SK-N-SH treated with all-trans-retinoic acid at 6 μM for 48 hours (cell line): Measurements from ENCODE around the gene AFAP1.

Experiments
- ATAC-seq: fragments of 200-7000 bp; cut with Tn5 transposase; 3 replicates; pipeline ENCODE4 v1.9.1; 2020; ENCODE audit warnings: mild to moderate bottlenecking, moderate library complexity
- ARNTL ChIP-seq: fragments of 450-650 bp; formaldehyde crosslinking; IDR thresholded peaks from 2 replicates; pipeline ENCODE4 v1.5.0; 2020; ENCODE audit warnings: low read depth, mild to moderate bottlenecking, moderate library complexity, borderline replicate concordance
- BACH2 ChIP-seq: fragments of 250-450 bp; sonication (Bioruptor Pico); IDR thresholded peaks from 2 replicates; pipeline ENCODE4 v1.9.0; 2021; ENCODE audit warnings: mild to moderate bottlenecking, borderline replicate concordance
- ESRRG ChIP-seq: fragments of 250-450 bp; sonication (Bioruptor Pico); IDR thresholded peaks from 2 replicates; pipeline ENCODE4 v1.6.1; 2021; ENCODE audit warnings: mild to moderate bottlenecking
- GLIS3 ChIP-seq: fragments of 250-450 bp; sonication (Bioruptor Pico); IDR thresholded peaks from 2 replicates; pipeline ENCODE4 v1.5.0; 2020; ENCODE audit warnings: mild to moderate bottlenecking, moderate library complexity
- ISL1 ChIP-seq: fragments of 250-450 bp; sonication (Bioruptor Pico); IDR thresholded peaks from 2 replicates; pipeline ENCODE4 v2.1.2; 2022; ENCODE audit warnings: mild to moderate bottlenecking, moderate library complexity
- RARB ChIP-seq: fragments of 250-450 bp; sonication (Bioruptor Pico); IDR thresholded peaks from 2 replicates; pipeline ENCODE4 v1.8.0; 2021; ENCODE audit warnings: mild to moderate bottlenecking, moderate library complexity
- SNAI2 ChIP-seq: fragments of 250-450 bp; sonication (Bioruptor Pico); IDR thresholded peaks from 2 replicates; pipeline ENCODE4 v1.5.0; 2020; ENCODE audit warnings: mild to moderate bottlenecking, moderate library complexity
- TCF4 ChIP-seq: fragments of 250-450 bp; sonication (Bioruptor Pico); IDR thresholded peaks from 2 replicates; pipeline ENCODE4 v1.8.0; 2021; ENCODE audit warnings: mild to moderate bottlenecking, moderate library complexity, borderline replicate concordance
- TOX ChIP-seq: fragments of 250-450 bp; sonication (Bioruptor Pico); IDR thresholded peaks from 2 replicates; pipeline ENCODE4 v1.8.0; 2021; ENCODE audit warnings: mild to moderate bottlenecking, moderate library complexity, borderline replicate concordance
- ZC3H10 ChIP-seq: fragments of 250-450 bp; sonication (Bioruptor Pico); IDR thresholded peaks from 2 replicates; pipeline ENCODE4 v1.5.1; 2021; ENCODE audit warnings: mild to moderate bottlenecking, moderate library complexity
- ZFP3 ChIP-seq: fragments of 250-450 bp; sonication (Bioruptor Pico); IDR thresholded peaks from 2 replicates; pipeline ENCODE4 v1.5.0; 2020; ENCODE audit warnings: mild to moderate bottlenecking, moderate library complexity
- ZNF565 ChIP-seq: fragments of 450-650 bp; formaldehyde crosslinking; conservative IDR thresholded peaks from 2 replicates; pipeline ENCODE4 v1.5.0; 2020; ENCODE audit warnings: low read depth, mild to moderate bottlenecking, moderate library complexity
- ZNF70 ChIP-seq: fragments of 450-650 bp; formaldehyde crosslinking; IDR thresholded peaks from 2 replicates; pipeline ENCODE4 v1.5.0; 2020; ENCODE audit warnings: mild to moderate bottlenecking, moderate library complexity
- ZNF8 ChIP-seq: fragments of 450-650 bp; formaldehyde crosslinking; IDR thresholded peaks from 2 replicates; pipeline ENCODE4 v1.5.0; 2020; ENCODE audit warnings: mild to moderate bottlenecking, moderate library complexity
- TF ChIP-seq, protein P1 (sequence below): fragments of 250-450 bp; sonication (Bioruptor Pico); IDR thresholded peaks from 2 replicates; pipeline ENCODE4 v1.8.0; 2020; ENCODE audit warnings: mild to moderate bottlenecking, moderate library complexity, borderline replicate concordance
- TF ChIP-seq, protein P2 (sequence below): fragments of 250-450 bp; sonication (Bioruptor Pico); IDR thresholded peaks from 2 replicates; pipeline ENCODE4 v1.5.1; 2021; ENCODE audit warnings: mild to moderate bottlenecking, moderate library complexity
- TF ChIP-seq, protein P3 (sequence below): fragments of 250-450 bp; sonication (Bioruptor Pico); IDR thresholded peaks from 2 replicates; pipeline ENCODE4 v1.5.0; 2020; ENCODE audit warnings: mild to moderate bottlenecking, moderate library complexity
- TF ChIP-seq, protein P4 (sequence below): fragments of 250-450 bp; sonication (Bioruptor Pico); IDR thresholded peaks from 2 replicates; pipeline ENCODE4 v1.5.1; 2020; ENCODE audit warnings: low read depth, mild to moderate bottlenecking, moderate library complexity
- TF ChIP-seq, protein P5 (sequence below): fragments of 250-450 bp; sonication (Bioruptor Pico); IDR thresholded peaks from 2 replicates; pipeline ENCODE4 v1.8.0; 2021; ENCODE audit warnings: low read depth, mild to moderate bottlenecking, moderate library complexity, borderline replicate concordance

The AFAP1 gene

DNA sequence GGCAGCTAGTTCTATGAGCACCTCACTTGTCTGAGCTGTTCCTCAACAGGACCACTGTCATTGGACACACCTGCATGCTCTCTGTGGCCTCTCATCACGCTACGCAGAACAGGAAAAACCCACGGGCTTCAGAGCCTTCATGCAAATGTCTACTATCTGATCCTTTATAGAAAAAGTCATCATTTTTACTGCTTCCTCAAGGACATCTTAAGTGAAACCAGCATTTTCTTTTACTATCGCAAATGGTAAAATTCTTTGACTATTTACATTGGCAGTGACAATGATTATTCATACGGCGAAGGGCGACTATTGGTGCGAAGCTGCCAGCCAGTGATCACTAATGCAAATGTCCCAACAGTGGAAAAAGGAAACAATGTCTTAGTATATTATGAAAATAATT is 147.0 kb downstream of the AFAP1 start:
- TF ChIP-seq, protein P1, sequence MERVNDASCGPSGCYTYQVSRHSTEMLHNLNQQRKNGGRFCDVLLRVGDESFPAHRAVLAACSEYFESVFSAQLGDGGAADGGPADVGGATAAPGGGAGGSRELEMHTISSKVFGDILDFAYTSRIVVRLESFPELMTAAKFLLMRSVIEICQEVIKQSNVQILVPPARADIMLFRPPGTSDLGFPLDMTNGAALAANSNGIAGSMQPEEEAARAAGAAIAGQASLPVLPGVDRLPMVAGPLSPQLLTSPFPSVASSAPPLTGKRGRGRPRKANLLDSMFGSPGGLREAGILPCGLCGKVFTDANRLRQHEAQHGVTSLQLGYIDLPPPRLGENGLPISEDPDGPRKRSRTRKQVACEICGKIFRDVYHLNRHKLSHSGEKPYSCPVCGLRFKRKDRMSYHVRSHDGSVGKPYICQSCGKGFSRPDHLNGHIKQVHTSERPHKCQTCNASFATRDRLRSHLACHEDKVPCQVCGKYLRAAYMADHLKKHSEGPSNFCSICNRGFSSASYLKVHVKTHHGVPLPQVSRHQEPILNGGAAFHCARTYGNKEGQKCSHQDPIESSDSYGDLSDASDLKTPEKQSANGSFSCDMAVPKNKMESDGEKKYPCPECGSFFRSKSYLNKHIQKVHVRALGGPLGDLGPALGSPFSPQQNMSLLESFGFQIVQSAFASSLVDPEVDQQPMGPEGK = no peak
- no peak for TF ChIP-seq TOX (CRISPR knock-in tag)
- no peak for TF ChIP-seq ZFP3 (CRISPR knock-in tag)
- TF ChIP-seq TCF4 = no peak
- no peak for TF ChIP-seq ZNF8
- TF ChIP-seq, protein P2, sequence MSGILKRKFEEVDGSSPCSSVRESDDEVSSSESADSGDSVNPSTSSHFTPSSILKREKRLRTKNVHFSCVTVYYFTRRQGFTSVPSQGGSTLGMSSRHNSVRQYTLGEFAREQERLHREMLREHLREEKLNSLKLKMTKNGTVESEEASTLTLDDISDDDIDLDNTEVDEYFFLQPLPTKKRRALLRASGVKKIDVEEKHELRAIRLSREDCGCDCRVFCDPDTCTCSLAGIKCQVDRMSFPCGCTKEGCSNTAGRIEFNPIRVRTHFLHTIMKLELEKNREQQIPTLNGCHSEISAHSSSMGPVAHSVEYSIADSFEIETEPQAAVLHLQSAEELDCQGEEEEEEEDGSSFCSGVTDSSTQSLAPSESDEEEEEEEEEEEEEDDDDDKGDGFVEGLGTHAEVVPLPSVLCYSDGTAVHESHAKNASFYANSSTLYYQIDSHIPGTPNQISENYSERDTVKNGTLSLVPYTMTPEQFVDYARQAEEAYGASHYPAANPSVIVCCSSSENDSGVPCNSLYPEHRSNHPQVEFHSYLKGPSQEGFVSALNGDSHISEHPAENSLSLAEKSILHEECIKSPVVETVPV (CRISPR knock-in tag) = no peak
- no peak for TF ChIP-seq GLIS3 (CRISPR knock-in tag)
- no peak for TF ChIP-seq RARB (CRISPR knock-in tag)
- no peak for TF ChIP-seq SNAI2 (CRISPR knock-in tag)
- TF ChIP-seq, protein P3, sequence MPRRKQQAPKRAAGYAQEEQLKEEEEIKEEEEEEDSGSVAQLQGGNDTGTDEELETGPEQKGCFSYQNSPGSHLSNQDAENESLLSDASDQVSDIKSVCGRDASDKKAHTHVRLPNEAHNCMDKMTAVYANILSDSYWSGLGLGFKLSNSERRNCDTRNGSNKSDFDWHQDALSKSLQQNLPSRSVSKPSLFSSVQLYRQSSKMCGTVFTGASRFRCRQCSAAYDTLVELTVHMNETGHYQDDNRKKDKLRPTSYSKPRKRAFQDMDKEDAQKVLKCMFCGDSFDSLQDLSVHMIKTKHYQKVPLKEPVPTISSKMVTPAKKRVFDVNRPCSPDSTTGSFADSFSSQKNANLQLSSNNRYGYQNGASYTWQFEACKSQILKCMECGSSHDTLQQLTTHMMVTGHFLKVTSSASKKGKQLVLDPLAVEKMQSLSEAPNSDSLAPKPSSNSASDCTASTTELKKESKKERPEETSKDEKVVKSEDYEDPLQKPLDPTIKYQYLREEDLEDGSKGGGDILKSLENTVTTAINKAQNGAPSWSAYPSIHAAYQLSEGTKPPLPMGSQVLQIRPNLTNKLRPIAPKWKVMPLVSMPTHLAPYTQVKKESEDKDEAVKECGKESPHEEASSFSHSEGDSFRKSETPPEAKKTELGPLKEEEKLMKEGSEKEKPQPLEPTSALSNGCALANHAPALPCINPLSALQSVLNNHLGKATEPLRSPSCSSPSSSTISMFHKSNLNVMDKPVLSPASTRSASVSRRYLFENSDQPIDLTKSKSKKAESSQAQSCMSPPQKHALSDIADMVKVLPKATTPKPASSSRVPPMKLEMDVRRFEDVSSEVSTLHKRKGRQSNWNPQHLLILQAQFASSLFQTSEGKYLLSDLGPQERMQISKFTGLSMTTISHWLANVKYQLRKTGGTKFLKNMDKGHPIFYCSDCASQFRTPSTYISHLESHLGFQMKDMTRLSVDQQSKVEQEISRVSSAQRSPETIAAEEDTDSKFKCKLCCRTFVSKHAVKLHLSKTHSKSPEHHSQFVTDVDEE (CRISPR knock-in tag) = no peak
- no peak for TF ChIP-seq ESRRG (CRISPR knock-in tag)
- ATAC-seq = no peak

DNA sequence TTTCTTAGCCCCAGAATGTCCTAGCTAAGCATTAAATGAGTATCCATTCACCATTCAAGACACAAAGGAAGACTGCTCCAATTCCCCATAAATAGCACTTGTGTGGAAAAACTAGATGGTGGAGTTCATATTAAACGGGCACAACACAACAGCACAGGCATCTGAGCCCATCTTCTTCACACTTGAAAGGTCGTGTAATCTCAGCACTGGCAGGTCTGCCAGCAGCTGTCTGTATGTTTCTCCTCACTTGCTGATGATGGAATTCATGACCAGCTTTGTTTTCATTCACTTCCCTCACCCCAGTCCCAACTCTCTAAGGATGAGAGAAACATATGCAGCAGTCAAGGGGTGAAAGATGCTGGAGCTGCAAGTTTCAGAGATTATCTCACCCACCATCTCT is 148.7 kb downstream of the AFAP1 start:
- TF ChIP-seq ZNF70 (CRISPR knock-in tag) (no peak), TOX (CRISPR knock-in tag) (no peak), GLIS3 (CRISPR knock-in tag) (no peak), RARB (CRISPR knock-in tag) (no peak), ARNTL (CRISPR knock-in tag) (no peak), ZNF565 (CRISPR knock-in tag) (no peak), ISL1 (no peak), ZC3H10 (CRISPR knock-in tag) (no peak), ZFP3 (CRISPR knock-in tag) (no peak), BACH2 (no peak)
- TF ChIP-seq, protein P2 (CRISPR knock-in tag) = no peak
- TF ChIP-seq, protein P4, sequence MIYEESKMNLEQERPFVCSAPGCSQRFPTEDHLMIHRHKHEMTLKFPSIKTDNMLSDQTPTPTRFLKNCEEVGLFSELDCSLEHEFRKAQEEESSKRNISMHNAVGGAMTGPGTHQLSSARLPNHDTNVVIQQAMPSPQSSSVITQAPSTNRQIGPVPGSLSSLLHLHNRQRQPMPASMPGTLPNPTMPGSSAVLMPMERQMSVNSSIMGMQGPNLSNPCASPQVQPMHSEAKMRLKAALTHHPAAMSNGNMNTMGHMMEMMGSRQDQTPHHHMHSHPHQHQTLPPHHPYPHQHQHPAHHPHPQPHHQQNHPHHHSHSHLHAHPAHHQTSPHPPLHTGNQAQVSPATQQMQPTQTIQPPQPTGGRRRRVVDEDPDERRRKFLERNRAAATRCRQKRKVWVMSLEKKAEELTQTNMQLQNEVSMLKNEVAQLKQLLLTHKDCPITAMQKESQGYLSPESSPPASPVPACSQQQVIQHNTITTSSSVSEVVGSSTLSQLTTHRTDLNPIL (CRISPR knock-in tag) = no peak
- ATAC-seq = no peak

DNA sequence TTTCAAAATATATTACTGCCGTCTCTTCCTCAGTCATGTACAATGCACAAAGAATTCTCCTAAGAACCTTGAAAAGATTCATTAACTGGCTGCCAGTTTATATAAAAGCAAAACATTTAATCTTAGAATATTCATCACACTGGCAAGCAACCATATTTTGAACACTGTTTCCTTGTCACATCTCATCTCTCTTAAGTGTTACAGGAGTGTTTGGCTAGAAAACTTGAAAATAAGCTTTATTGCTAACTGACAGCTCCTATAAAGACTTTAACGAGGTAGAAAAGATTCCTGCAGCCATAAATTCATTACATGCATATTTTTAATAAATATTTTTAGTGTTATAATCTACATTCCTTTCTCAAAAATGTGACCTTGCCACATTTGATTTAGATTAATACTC is 149.6 kb downstream of the AFAP1 start:
- no peak for ATAC-seq
- TF ChIP-seq ZC3H10 (CRISPR knock-in tag) (no peak), RARB (CRISPR knock-in tag) (no peak), SNAI2 (CRISPR knock-in tag) (no peak), ARNTL (CRISPR knock-in tag) (no peak), ZNF70 (CRISPR knock-in tag) (no peak)
- TF ChIP-seq, protein P4 (CRISPR knock-in tag) = no peak
- TF ChIP-seq, protein P5, sequence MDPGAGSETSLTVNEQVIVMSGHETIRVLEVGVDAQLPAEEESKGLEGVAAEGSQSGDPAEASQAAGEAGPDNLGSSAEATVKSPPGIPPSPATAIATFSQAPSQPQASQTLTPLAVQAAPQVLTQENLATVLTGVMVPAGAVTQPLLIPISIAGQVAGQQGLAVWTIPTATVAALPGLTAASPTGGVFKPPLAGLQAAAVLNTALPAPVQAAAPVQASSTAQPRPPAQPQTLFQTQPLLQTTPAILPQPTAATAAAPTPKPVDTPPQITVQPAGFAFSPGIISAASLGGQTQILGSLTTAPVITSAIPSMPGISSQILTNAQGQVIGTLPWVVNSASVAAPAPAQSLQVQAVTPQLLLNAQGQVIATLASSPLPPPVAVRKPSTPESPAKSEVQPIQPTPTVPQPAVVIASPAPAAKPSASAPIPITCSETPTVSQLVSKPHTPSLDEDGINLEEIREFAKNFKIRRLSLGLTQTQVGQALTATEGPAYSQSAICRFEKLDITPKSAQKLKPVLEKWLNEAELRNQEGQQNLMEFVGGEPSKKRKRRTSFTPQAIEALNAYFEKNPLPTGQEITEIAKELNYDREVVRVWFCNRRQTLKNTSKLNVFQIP = no peak
- TF ChIP-seq, protein P2 (CRISPR knock-in tag) = no peak
